Stimulated activated CD8-positive, alpha-beta memory T cell treated with anti-CD3 and anti-CD28 coated beads, Interleukin-7, amount 100 ng/mL, for 4 hours (primary cell): ENCODE data around the gene TTC19.
"Not testable (repeated sequence)": the region's sequence is repeated elsewhere in the genome, so short reads cannot be mapped to it uniquely, and the experiment has no call there.

Experiments used
- DNase-seq, 2 donors: peaks; one replicate each; pipeline ENCODE4 v3.0.0-alpha.2; 2020; ENCODE audit warnings: low read depth in 2 of 2

The TTC19 gene

DNA sequence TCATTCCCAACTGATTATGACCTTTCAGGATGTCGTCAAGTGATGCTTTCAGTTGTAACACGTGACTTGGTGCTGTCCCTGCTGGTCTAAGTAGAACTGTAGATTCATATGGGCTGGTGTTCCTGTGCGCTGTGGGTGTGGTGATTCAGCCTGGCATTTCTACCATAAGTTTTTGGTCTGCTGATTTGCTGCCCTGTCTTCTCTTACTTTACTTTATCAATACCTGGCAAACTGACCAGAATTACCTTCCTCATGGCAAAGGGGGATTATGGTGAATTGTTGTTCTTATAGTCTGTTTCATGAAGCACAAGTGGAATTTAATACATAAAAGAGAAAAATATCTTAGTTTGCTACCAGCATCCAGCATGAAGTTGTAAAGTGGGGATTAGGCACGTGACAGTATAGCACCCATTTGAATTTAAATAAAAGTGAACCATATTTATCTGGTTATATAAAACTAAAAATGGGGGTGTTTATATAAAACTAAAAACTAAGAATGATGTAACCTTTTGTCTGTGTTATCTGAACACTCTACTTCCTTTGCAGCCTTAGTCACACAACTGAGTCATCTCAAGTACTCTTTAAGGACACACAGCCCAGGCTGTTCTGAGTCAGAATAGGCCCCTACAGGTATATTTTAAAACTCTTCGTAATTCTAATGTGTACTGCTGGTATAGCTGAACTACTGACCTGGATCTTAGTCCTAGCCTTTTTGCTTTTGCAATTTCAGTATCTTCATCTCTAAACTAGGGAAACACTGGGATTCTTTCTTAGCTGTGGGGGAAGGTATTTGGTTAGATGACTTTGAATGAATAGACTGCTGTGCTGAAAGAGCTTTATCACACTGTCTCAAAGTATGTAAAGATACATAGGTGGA lies 28.3 kb downstream of the TTC19 start:
- DNase-seq = peak; percentile 24 to 28

DNA sequence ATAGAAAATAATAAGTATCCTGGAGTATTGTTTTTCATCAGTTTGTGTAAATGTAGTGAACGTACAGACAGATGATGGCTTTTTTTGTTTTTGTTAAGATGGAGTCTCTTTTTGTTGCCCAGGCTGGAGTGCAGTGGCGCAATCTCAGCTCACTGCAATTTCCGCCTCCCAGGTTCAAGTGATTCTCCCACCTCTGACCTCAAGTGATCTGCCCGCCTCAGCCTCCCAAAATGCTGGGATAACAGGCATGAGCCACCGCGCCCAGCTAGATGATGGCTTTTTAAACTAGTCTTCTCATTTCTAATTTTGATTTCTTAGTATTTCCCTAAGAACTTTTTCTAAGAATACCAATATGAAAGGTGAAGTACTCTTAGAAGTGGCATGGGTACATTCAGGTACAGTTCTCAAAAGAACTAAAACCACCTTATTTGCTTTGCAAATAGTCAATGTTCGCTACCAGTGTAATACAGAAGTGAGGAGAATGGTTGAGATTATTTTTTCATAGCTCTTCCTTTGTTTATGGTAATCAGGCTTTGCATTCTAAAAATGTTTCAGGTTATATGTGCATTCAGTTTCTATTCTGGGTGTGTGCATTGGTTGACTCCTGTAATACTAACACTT lies 34.2 kb downstream of the TTC19 start:
- no peak for DNase-seq

DNA sequence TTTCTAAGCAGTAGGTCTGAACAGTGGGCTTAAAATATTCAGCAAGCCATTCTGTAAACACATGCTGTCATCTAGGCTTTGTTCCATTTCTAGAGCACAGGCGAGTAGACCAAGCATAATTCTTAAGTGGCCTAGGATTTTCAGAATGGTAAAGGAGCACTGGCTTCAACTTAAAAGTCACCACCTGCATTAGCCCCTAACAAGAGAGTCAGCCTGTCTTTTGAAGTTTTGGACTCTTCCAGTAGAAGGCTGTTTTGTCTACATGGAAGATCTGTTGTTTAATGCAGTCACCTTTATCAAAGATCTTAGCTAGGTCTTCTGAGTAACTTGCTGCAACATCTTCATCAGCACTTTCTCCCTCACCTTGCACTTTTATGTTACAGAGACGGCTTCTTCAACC lies 36.6 kb downstream of the TTC19 start:
- no peak for DNase-seq

DNA sequence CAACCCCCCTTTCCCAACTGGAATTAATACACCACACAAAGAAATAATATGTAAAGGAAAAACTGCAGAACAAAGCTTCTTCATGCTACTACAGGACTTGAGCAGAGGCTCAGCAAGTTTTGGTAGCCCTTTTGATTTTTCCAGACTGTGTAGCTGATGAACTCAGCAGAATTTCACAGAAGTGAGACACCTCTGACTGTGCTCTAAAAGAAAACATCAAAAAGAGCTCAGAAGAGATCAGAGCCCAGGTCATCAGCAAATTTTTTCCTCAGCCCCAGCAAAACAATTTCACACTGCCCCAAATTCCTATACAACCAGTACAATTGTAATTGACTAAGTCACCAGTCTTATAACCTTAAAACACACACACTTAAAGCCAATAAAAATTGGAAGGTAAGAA lies 38.0 kb downstream of the TTC19 start:
- no peak for DNase-seq

DNA sequence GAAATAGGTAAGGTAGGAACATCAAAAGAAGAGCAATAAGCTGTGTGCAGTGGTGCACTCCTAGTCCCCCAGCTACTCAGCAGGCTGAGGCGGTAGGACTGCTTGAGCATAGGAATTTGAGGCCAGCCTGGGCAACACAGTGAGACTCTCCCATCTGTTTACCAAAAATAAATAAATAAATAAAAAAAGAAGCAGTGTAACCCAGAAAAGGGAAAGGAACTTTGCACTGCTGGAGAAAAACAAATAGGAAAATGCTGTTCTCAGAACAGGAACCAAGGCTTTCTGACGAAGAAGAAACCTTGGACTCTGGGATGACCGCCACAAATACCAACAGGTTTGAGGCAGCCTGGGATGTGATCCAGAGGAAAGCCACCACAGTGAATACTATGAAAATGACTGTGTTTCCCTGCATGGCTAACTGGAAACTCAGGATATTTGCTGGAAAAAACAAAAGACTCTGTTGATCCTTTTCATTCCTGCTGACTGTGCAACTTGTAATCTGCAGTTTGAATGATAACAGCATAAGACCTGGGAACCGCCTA lies 41.2 kb downstream of the TTC19 start:
- DNase-seq = no peak

DNA sequence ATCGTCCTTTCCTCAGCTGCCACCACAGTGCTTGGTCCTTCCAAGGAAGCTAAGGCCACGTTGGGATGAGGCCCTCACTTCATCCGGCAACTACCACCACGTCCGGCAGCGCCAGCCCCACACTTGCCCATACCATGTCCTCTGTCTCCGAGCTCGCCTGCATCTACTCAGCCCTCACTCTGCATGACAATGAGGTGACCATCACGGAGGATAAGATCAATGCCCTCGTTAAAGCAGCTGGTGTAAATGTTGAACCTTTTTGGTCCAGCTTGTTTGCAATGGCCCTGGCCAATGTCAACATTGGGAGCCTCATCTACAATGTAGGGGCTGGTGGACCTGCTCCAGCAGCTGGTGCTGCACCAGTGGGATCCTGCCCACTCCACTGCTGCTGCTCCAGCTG lies 44.9 kb downstream of the TTC19 start:
- no peak for DNase-seq

DNA sequence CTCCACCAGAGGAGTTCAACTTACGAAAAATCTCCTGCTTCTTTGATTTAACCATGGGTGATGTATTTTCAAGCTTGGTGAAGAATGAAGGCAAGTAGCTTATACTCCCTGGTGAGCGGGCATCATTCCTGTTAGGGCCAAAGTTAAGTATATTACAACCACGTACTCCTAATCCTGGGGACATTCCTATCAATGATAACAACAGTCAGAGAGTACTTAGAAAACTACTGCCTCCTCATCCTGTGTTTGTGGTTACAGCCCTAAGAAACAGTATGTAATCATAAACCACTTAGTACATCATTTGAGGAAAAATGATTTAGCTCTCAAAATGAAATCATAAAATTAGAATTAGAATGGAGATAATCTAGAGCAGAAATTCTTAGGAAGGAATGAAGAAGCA lies 47.3 kb downstream of the TTC19 start:
- no peak for DNase-seq

DNA sequence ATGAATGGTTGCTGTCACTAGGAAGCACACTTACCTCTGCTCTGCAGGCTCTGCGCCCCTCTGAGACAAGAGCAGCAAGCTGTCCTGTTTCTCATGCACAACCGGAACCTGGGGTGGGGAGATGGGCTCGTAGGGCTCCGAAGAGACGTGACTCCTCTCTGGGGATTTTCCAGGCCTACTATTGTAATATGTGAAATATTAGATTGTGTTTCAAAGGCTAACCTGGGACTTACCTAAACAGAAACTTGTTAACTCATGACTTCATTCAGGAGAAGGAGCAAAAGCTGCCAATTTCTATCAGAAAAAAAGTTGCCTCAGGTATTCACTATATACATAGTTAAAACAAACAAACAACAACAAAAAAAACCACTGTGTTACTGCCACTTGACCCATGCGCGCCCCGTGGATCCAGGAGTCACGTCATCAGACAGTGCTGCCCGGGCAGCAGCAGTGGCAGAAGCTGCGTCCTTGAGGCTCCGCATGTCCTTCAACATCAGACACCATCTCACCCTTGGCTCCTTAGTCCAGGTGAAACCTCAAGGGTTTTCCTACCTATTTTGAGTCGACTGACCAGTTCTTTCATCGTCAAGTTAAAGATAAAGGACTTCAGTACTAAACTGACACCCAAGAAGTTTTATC lies 49.3 kb downstream of the TTC19 start:
- DNase-seq = no peak

DNA sequence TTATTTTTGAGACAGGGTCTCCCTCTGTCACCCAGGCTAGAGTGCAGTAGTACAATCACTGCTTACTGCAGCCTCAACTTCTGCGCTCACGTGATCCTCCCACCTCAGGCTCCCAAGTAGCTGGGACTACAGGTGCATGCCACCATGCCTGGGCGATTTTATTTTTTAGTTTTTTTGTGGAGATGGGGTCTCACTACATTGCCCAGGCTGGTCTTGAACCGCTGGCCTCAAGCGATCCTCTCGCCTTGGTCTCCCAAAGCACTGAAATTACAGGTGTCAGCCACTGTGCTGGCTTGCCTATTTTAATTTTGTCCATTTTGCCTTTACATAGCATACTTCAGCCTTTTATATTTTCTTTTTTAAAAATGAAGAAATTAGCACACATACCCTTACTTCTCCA lies 51.2 kb downstream of the TTC19 start:
- no peak for DNase-seq

DNA sequence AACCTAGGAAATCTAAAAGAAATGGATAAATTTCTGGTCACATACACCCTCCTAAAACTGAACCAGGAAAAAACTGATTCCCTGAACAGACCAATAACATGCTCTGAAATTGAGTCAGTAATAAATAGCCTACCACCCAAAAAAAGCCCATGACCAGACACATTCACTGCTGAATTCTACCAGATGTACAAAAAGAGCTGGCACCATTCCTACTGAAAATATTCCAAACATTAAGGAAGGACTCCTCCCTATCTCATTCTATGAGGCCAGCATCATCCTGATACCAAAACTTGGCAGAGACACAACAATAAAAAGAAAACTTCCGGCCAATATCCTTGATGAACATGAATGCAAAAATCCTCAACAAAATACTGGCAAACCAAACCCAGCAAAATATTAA lies 52.9 kb downstream of the TTC19 start:
- no peak for DNase-seq

DNA sequence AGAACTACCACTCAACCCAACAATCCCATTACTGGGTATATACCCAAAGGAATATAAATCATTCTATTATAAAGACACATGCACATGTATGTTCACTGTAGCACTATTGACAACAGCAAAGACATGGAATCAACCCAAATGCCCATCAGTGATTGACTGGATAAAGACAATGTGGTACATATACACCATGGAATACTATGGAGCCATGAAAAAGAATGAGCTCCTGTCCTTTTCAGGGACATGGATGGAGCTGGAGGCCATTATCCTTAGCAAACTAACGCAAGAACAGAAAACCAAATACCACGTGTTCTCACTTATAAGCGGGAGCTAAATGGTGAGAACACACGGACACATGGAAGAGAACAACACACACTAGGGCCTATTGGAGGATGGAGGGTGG lies 55.5 kb downstream of the TTC19 start:
- DNase-seq = not testable (repeated sequence)

DNA sequence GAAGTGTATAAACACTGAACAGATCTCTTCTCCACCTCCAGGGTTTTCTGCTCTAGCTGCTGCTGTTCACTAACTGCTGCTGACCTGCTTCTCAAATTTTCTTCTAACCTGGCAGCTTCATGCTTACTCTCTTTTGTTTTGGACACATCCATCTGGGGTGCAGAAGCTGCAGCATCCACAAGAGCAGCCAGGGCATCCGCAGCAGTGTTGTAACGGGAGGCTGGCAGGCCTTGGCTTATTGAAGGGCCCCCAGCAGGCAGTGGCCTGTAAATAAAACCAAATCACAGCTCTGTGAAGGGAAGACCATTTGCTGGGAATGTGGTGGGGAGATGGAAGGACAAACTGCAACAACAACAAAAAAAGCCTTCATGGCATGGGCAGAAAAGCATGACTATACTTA lies 62.0 kb downstream of the TTC19 start:
- DNase-seq = no peak

DNA sequence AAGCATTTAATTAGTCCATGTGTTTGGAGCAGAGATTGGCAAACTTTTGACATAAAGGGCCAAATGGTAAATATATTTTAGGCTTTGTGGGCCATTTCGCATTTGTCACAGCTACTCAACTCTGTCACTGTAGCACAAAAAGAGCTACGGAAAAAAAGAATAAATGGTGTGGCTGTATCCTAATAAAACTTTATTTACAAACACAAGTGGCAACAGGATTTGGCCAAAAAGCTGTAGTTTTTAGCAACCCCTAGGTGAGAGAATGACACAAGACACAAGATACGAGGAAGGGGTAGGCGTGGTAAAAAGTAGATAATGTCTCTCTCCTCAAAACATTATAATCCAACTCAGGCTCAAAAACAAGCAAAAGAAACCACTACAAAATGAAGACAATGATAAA lies 66.5 kb downstream of the TTC19 start:
- no peak for DNase-seq

DNA sequence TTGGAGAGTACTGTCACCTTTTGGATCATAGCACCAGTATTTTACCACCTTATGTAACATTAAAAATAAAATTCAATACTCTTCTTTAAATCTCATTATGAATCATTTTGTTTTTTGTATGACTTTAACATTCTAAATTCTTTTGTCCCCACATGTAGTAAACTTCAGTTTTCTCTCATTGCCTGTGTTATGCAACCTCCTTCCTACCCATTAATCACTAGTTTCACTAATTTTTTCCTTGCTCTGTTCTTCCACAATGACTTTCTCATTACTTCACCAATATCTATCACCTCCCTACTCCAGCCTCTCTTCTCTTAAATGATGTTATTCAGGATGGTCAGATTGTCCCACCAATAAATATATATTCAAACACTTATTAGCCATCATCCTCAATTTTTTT lies 68.7 kb downstream of the TTC19 start:
- DNase-seq = no peak

DNA sequence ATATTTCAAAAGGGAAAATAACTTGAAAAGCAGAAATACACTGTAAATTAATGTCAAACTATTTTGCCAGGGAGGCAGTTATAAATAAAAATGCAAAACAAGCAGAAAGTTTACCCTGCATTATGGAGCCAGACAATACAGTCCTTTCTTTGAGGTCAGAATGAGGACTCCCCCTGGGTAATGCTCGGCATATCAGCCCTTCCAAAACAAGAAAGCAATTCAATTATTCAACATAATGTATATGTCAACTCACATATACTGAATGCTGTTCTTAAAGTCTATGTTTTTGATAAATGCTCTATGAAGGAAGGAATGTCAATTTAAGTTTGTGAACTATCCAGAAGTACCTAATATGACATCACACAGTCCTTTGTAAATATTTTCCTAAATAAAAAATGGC lies 72.4 kb downstream of the TTC19 start:
- DNase-seq = no peak

DNA sequence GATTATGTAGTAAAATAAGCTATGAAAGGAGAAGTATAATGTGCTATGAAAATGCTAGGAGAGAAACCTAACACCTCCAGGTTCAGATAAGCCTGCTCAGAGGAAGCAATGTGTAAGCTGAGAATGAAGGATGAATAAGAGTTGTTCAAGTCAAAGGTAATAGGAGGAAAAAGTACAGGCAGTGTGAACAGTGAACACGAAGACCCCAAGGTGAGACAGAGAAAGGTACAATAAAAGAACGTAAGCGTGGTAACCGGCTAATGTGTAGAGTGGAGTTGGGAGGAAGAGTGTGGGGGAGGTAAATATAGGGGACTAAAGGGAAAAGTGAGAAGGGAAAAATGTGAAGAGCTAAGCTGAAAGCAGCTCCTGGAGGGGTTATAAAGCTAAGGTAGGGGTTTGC lies 74.2 kb downstream of the TTC19 start:
- DNase-seq = no peak

DNA sequence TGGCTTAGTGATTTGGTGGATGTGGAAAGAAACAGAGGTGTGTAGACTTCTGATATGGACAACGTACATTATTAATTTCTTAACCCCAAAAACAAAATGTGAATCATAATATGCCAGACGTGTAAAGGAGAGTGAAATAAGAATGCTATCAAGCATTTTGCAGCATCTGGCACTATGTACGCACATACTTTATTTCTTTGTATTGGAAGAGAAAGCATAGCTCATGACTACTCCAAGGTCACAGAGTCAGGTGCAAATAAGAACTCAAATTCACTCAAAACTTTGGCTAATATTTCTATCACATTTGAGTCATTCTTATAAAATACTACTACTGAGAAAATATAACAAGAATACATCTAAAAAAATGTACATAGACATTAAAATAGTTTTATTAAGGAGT lies 74.8 kb downstream of the TTC19 start:
- no peak for DNase-seq

DNA sequence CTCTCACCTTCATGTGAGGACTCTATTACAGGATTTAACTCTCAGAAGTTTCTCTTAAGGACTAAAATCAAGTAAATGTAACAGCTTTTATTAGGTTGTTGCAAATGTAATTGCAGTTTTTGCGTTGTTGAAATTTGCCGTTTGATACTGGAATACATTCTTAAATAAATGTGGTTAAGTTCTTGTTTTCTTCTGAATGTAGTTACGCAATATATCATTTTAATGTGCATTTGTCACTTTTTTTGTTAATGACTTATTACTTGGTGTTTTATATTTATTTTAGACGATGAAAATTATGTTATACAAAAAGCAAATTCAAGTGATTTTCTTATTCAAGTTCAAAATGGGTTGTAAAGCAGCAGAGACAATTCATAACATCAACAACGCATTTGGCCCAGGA lies 76.3 kb downstream of the TTC19 start:
- no peak for DNase-seq
